ENCODE measurements around the gene IL20RB. TPM values are rescaled to one million over a fixed set of nuclear protein-coding genes. Genes with fewer than 3 reads are reported as not detected.

The IL20RB gene
- total RNA-seq, 4 donors from 2014 or later = 0.75 to 1.4 (median 1.1) TPM

DNA sequence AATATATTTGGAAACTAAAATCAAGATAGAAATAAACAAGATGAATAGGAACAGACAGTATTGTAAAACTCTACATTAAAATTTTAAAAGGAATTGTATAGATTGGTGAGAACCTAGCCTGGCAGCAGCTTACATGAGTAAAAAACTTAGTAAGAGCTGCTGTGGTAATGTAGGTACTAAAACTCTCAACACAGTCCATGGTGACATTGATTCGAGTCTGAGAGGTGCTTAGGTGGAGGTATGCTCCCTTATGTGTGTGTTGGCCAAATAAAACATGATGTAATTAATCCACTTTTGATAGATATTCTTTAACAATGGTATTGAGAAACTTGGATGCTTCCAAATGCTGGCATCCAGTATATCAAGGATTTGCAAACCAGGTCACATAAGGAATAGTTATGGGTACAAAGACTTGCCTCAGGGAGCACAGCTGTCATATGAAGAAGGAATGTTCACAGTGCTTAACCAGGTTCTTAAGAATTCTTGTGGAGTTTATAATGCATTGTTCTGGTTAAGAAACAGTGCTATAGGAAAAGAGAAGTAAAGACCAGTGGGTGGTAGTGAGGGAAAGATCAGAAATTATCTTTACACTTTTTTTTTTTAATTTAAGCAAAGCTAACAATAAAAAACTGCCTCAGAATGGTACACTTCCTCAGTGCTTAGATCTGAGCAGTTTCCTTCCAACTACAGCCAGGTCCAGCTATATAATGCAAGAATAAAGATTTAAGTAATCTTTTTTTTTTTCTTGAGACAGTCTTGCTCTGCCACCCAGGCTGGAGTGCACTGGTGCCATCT lies 24.6 kb upstream of the IL20RB start:
- Histone ChIP-seq H3K9me3 (no peaks in the 10 kb centered on the region), H3K36me3 (peaks cover 0 to 14% (median 2%) of the 10 kb centered on the region in 4 donors), H3K4me1 (peaks cover 17 to 74% (median 63%) of the 10 kb centered on the region in 4 donors), H3K27ac (replicated peaks in 1 of 4) (peak overlapping the region in 2 of 4 donors; percentile 10 to 28), H3K4me3 (peak overlapping the region in 2 of 4 donors; percentile 22 to 46), H3K27me3 (no peaks in the 10 kb centered on the region)
- WGBS = 77% methylated on average over 1 of the region's 1 CpG
- TF ChIP-seq, protein P1, sequence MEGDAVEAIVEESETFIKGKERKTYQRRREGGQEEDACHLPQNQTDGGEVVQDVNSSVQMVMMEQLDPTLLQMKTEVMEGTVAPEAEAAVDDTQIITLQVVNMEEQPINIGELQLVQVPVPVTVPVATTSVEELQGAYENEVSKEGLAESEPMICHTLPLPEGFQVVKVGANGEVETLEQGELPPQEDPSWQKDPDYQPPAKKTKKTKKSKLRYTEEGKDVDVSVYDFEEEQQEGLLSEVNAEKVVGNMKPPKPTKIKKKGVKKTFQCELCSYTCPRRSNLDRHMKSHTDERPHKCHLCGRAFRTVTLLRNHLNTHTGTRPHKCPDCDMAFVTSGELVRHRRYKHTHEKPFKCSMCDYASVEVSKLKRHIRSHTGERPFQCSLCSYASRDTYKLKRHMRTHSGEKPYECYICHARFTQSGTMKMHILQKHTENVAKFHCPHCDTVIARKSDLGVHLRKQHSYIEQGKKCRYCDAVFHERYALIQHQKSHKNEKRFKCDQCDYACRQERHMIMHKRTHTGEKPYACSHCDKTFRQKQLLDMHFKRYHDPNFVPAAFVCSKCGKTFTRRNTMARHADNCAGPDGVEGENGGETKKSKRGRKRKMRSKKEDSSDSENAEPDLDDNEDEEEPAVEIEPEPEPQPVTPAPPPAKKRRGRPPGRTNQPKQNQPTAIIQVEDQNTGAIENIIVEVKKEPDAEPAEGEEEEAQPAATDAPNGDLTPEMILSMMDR (IDR thresholded peaks at IDR 0.05) = no peak
- TF ChIP-seq EP300 (IDR thresholded peaks at IDR 0.05) (no peak), POLR2A (IDR thresholded peaks at IDR 0.05; ENCODE audit: low read depth) (no peak), POLR2AphosphoS5 (IDR thresholded peaks at IDR 0.05) (no peak)
- no peak for DNase-seq (ENCODE audit: extremely low spot score)
- intact Hi-C loops (cut with DNase I) = no loop called here

DNA sequence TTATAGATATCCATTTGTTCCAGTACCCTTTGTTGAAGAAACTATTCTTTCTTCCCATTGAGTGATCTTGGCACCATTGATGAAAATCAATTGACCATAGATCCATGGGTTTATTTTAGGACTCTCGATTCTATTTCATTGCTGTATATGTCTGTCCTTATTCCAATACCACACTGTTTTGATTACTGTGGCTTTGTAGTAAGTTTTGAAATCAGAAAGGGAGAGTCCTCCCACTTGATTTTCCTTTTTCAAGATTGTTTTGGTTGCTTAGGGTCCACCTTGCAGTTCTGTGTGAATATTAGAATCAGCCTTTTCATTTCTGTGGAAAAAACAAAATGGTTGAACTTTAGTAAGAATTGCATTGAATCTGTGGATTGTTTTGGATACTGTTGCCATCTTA lies 20.6 kb upstream of the IL20RB start:
- Histone ChIP-seq H3K4me3 (no peak overlapping the region), H3K9me3 (no peaks in the 10 kb centered on the region), H3K4me1 (peaks cover 17 to 68% (median 49%) of the 10 kb centered on the region in 4 donors), H3K27ac (replicated peaks in 1 of 4) (no peak overlapping the region), H3K36me3 (peaks cover 0 to 11% (median 0%) of the 10 kb centered on the region in 4 donors), H3K27me3 (no peaks in the 10 kb centered on the region)
- DNase-seq (ENCODE audit: extremely low spot score) = no peak
- TF ChIP-seq POLR2AphosphoS5 (IDR thresholded peaks at IDR 0.05) (no peak), POLR2A (IDR thresholded peaks at IDR 0.05; ENCODE audit: low read depth) (no peak), EP300 (IDR thresholded peaks at IDR 0.05) (no peak)
- TF ChIP-seq, protein P1 (IDR thresholded peaks at IDR 0.05) = no peak
- intact Hi-C loops (cut with DNase I) = no loop called here
- 93% methylated on average over 1 of the region's 1 CpG for WGBS

DNA sequence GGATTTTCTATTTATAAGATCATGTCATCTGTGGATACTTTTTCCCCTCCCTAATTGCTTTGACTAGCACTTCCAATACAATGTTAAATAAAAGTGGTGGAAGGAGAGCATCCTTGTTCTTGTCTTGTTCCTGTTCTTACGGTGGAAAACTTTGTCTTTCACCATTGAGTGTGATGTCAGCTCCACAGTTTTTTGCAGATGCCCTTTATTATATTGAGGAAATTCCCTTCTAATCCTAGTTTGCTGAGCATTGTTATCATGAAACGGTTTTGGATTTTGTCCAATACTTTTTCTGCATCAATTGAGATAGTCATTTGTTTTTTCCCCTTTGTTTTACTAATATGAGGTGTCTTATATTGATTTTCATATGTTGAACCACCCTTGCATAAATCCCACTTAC lies 19.9 kb upstream of the IL20RB start:
- no peak for DNase-seq (ENCODE audit: extremely low spot score)
- Histone ChIP-seq H3K4me3 (no peak overlapping the region), H3K27ac (replicated peaks in 1 of 4) (peak overlapping the region in 1 of 4 donors; percentile 42), H3K27me3 (no peaks in the 10 kb centered on the region), H3K9me3 (no peaks in the 10 kb centered on the region), H3K4me1 (peaks cover 15 to 68% (median 49%) of the 10 kb centered on the region in 4 donors), H3K36me3 (peaks cover 0 to 11% (median 0%) of the 10 kb centered on the region in 4 donors)
- TF ChIP-seq EP300 (IDR thresholded peaks at IDR 0.05) (no peak), POLR2A (IDR thresholded peaks at IDR 0.05; ENCODE audit: low read depth) (no peak), POLR2AphosphoS5 (IDR thresholded peaks at IDR 0.05) (no peak)
- TF ChIP-seq, protein P1 (IDR thresholded peaks at IDR 0.05) = no peak
- WGBS = 41% methylated on average over 2 of the region's 2 CpGs
- intact Hi-C loops (cut with DNase I) = no loop called here

DNA sequence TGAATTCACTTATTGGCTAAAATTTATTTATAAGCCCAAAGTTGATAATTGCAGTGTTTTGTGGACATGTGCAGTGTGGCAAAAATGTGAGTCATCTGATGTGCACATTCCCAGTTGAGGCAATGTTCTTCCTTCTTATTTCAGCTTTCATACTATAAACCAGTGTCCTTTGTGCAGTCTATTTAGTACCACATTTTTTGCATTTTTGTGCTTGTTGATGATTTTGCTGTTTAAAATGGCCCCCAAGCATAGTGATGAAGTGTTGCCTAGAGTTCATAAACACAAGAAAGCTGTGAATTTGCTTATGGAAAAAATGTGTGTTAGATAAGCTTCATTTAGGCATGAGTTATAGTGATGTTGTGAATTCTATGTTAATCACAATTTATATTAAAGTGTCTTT lies 19.4 kb upstream of the IL20RB start:
- no peaks in the 10 kb centered on the region for H3K9me3 ChIP-seq
- H3K4me3 ChIP-seq = no peak overlapping the region
- H3K36me3 ChIP-seq = peaks cover 0 to 11% (median 0%) of the 10 kb centered on the region in 4 donors
- H3K27me3 ChIP-seq = no peaks in the 10 kb centered on the region
- H3K4me1 ChIP-seq = peaks cover 18 to 66% (median 49%) of the 10 kb centered on the region in 4 donors
- TF ChIP-seq POLR2AphosphoS5 (IDR thresholded peaks at IDR 0.05) (no peak), EP300 (IDR thresholded peaks at IDR 0.05) (no peak), POLR2A (IDR thresholded peaks at IDR 0.05; ENCODE audit: low read depth) (no peak)
- TF ChIP-seq, protein P1 (IDR thresholded peaks at IDR 0.05) = no peak
- DNase-seq (ENCODE audit: extremely low spot score) = no peak
- H3K27ac ChIP-seq (replicated peaks in 1 of 4) = no peak overlapping the region
- intact Hi-C loops (cut with DNase I) = no loop called here
